IMR-90 (cell line): Measurements from ENCODE around the gene TIA1. TPM values are rescaled to one million over a fixed set of nuclear protein-coding genes. Genes with fewer than 3 reads are reported as not detected.

Experiments
- ATAC-seq: fragments of 200-7000 bp; cut with Tn5 transposase; 2 replicates; pipeline ENCODE4 v1.9.1; 2020; ENCODE audit warnings: low read depth, mild to moderate bottlenecking, moderate library complexity
- BruUV-seq: library from RNA; stranded (reverse); fragments of 400-500 nt; replicated peaks from 2 replicates; lab custom pipeline; 2021; lab: Mats Ljungman, UMichigan
- CTCF ChIA-PET: fragments of 300-600 bp; formaldehyde crosslinking; extraction: SDS; loops from one replicate; lab custom pipeline; 2021; ENCODE audit warnings: antibody characterized with exemption; lab: Yijun Ruan, JAX
- POLR2A ChIA-PET: fragments of 300-600 bp; sonication (Branson Sonifier 250); formaldehyde crosslinking; loops from one replicate; lab custom pipeline; 2022; ENCODE audit warnings: antibody characterized with exemption; ENCODE audit not compliant: unreplicated experiment; lab: Charles Lee
- DNase-seq: peaks from one replicate; pipeline ENCODE4 v3.0.0; 2013
- H2AFZ ChIP-seq: replicated peaks from 2 replicates; pipeline ENCODE3; 2013; ENCODE audit warnings: low read length, mild to moderate bottlenecking; ENCODE audit not compliant: poor library complexity
- H2AK5ac ChIP-seq: 2 replicates; pipeline ENCODE4 v1.6.1; 2013; ENCODE audit warnings: low read depth, low read length, inconsistent platforms
- H2AK9ac ChIP-seq: replicated peaks from 2 replicates; pipeline ENCODE3; 2013; ENCODE audit warnings: mild to moderate bottlenecking, low read depth, low read length, moderate library complexity; ENCODE audit not compliant: poor library complexity
- H2BK120ac ChIP-seq: 2 replicates; pipeline ENCODE4 v1.6.1; 2013; ENCODE audit warnings: low read depth, low read length, inconsistent platforms
- H2BK15ac ChIP-seq: 3 replicates; pipeline ENCODE4 v1.6.1; 2013; ENCODE audit warnings: low read depth, low read length, inconsistent platforms
- H2BK20ac ChIP-seq: 2 replicates; pipeline ENCODE4 v1.6.1; 2013; ENCODE audit warnings: low read depth, mild to moderate bottlenecking, inconsistent platforms, low read length, moderate library complexity
- H2BK5ac ChIP-seq: 2 replicates; pipeline ENCODE4 v1.6.1; 2013; ENCODE audit warnings: mild to moderate bottlenecking, low read depth, low read length, inconsistent platforms; ENCODE audit not compliant: poor library complexity, severe bottlenecking
- H3K14ac ChIP-seq: replicated peaks from 2 replicates; pipeline ENCODE4 v1.6.1; 2013; ENCODE audit warnings: low read depth, low read length, inconsistent platforms
- H3K18ac ChIP-seq: 2 replicates; pipeline ENCODE4 v1.6.1; 2013; ENCODE audit warnings: low read depth, low read length, control low read depth
- H3K23ac ChIP-seq: 2 replicates; pipeline ENCODE4 v1.6.1; 2013; ENCODE audit warnings: low read depth, low read length, inconsistent platforms
- H3K27ac ChIP-seq: 2 replicates; pipeline ENCODE4 v1.5.1; 2013; ENCODE audit warnings: mild to moderate bottlenecking, control low read depth, low read length; ENCODE audit not compliant: insufficient read depth
- H3K27me3 ChIP-seq: 2 replicates; pipeline ENCODE4 v1.6.1; 2013; ENCODE audit warnings: low read length; ENCODE audit not compliant: control insufficient read depth, insufficient read depth
- H3K36me3 ChIP-seq: 2 replicates; pipeline ENCODE4 v1.6.1; 2013; ENCODE audit warnings: low read length, mixed read lengths; ENCODE audit not compliant: control insufficient read depth, insufficient read depth
- H3K4ac ChIP-seq: 2 replicates; pipeline ENCODE4 v1.6.1; 2013; ENCODE audit warnings: low read depth, low read length, inconsistent platforms
- H3K4me1 ChIP-seq: 2 replicates; pipeline ENCODE4 v1.6.1; 2013; ENCODE audit warnings: low read length, mixed read lengths; ENCODE audit not compliant: control insufficient read depth, insufficient read depth
- H3K4me2 ChIP-seq: 2 replicates; pipeline ENCODE4 v1.6.1; 2013; ENCODE audit warnings: low read depth, mild to moderate bottlenecking, control low read depth, low read length, moderate library complexity
- H3K4me3 ChIP-seq: 2 replicates; pipeline ENCODE4 v1.5.1; 2013; ENCODE audit warnings: low read depth, mild to moderate bottlenecking, control low read depth, low read length, moderate library complexity; ENCODE audit not compliant: insufficient read depth
- H3K56ac ChIP-seq: 2 replicates; pipeline ENCODE4 v1.6.1; 2013; ENCODE audit warnings: low read length, inconsistent platforms; ENCODE audit not compliant: insufficient read depth; ENCODE audit errors: extremely low read depth
- H3K79me1 ChIP-seq, 2 experiments: 2 replicates each; pipeline ENCODE4 v1.6.1; 2013; ENCODE audit warnings: low read length in 2 of 2, inconsistent platforms in 1 of 2, low read depth in 1 of 2
- H3K9ac ChIP-seq: 2 replicates; pipeline ENCODE4 v1.6.1; 2013; ENCODE audit warnings: low read depth, low read length, control low read depth
- H3K9me1 ChIP-seq: 2 replicates; pipeline ENCODE4 v1.6.1; 2013; ENCODE audit warnings: low read length, inconsistent platforms; ENCODE audit not compliant: insufficient read depth
- H3K9me3 ChIP-seq: 2 replicates; pipeline ENCODE4 v1.6.1; 2013; ENCODE audit warnings: low read length; ENCODE audit not compliant: control insufficient read depth, insufficient read depth
- H4K20me1 ChIP-seq: 2 replicates; pipeline ENCODE4 v1.6.1; 2013; ENCODE audit warnings: low read length, inconsistent platforms; ENCODE audit not compliant: insufficient read depth
- H4K5ac ChIP-seq: 2 replicates; pipeline ENCODE4 v1.6.1; 2013; ENCODE audit warnings: mild to moderate bottlenecking, low read depth, low read length, control low read depth
- H4K8ac ChIP-seq, 2 experiments: 2 replicates each; pipeline ENCODE4 v1.6.1; 2013; ENCODE audit warnings: low read depth in 2 of 2, low read length in 2 of 2, control low read depth in 1 of 2, inconsistent platforms in 1 of 2
- H4K91ac ChIP-seq: 2 replicates; pipeline ENCODE4 v1.6.1; 2013; ENCODE audit warnings: low read depth, low read length, inconsistent platforms; ENCODE audit not compliant: insufficient read depth
- MAFK ChIP-seq: IDR thresholded peaks from 2 replicates; pipeline ENCODE4 v1.6.1; 2012; ENCODE audit warnings: low read depth, low read length, improper control_type of control experiment
- MXI1 ChIP-seq: IDR thresholded peaks from 2 replicates; pipeline ENCODE4 v1.6.1; 2012; ENCODE audit warnings: low read depth, mild to moderate bottlenecking, low read length, moderate library complexity, borderline replicate concordance
- POLR2A ChIP-seq: IDR thresholded peaks from 2 replicates; pipeline ENCODE4 v1.6.1; 2012; ENCODE audit warnings: mild to moderate bottlenecking, low read depth, low read length
- RAD21 ChIP-seq: IDR thresholded peaks from 2 replicates; pipeline ENCODE4 v1.6.1; 2012; ENCODE audit warnings: low read length, improper control_type of control experiment
- RCOR1 ChIP-seq: IDR thresholded peaks from 2 replicates; pipeline ENCODE4 v1.6.1; 2012; ENCODE audit warnings: mild to moderate bottlenecking, low read length, improper control_type of control experiment; ENCODE audit not compliant: insufficient replicate concordance
- RFX5 ChIP-seq: IDR thresholded peaks from 2 replicates; pipeline ENCODE4 v1.8.0; 2012; ENCODE audit warnings: low read depth, mild to moderate bottlenecking, low read length, moderate library complexity
- WGBS, 2 experiments: methylation state at CpG; one replicate each; pipeline versions ENCODE4 v1.1.5 to v1.1.7; 2013; ENCODE audit warnings: missing lambda C conversion rate in 2 of 2; ENCODE audit not compliant: insufficient read length in 1 of 2; ENCODE audit errors: extremely low coverage in 2 of 2; 5-methylcytosine and 5-hydroxymethylcytosine counted together
- dilution Hi-C: fragments of 300-500 bp; cut with HindIII; formaldehyde crosslinking; loops from one replicate; pipeline ENCODE4 v1.14.3; 2018; ENCODE audit warnings: low sequenced_read_pairs; ENCODE audit not compliant: unreplicated experiment
- in situ Hi-C: fragments of 300-500 bp; cut with MboI; formaldehyde crosslinking; loops from 3 replicates; pipeline ENCODE4 v1.14.3; 2019; ENCODE audit warnings: low sequenced_read_pairs, inconsistent platforms, mixed read lengths
- intact Hi-C: fragments of 100-400 bp; cut with micrococcal nuclease; formaldehyde crosslinking; loops from 2 replicates; pipeline ENCODE4 v1.10.0; 2022
- polyA plus RNA-seq, 3 experiments: library from polyadenylated mRNA; depleted of rRNA; stranded (reverse); fragments of >200 nt; gene quantifications; 2 replicates each; pipeline ENCODE4 v1.2.3, GENCODE V29; 2012; ENCODE audit warnings: low replicate concordance in 1 of 3
- total RNA-seq: library from RNA; depleted of rRNA; stranded (reverse); fragments of >200 nt; gene quantifications from 2 replicates; pipeline ENCODE4 v1.2.3, GENCODE V29; 2012
- TF ChIP-seq, protein P1 (sequence below): fragments of 150-350 bp; IDR thresholded peaks from 2 replicates; pipeline ENCODE4 v1.6.1; 2017; ENCODE audit warnings: mild to moderate bottlenecking, antibody characterized with exemption, low read length, low read depth
- TF ChIP-seq, protein P2 (sequence below): fragments of 150-350 bp; IDR thresholded peaks from 2 replicates; pipeline ENCODE4 v1.6.1; 2016; ENCODE audit warnings: low read depth, mild to moderate bottlenecking, low read length, moderate library complexity, borderline replicate concordance

Gene TIA1
- total and polyA plus RNA-seq, 2 of the 4 experiments (the other 2 are of a cell fraction), result 72.7 to 103 TPM

DNA sequence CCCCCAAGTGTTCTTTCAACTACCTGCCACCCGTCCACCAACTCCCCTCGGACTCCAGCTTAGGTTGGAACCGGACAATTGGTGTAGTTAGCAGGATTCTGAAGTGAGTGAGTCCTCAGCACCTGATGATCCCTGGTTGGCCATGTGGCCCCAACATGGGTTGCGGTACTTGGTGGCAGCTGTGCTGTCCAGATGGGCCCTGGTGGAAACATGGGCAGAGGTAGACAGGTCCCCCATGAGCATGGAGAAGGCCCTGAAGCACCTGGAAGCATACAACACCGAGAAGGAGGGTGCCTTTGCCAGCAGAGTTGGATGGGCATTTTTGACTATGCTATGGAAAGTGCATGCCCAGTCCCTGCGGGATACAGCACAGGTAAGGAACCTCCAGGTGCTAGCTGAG is 46.6 kb downstream of the TIA1 start:
- H3K18ac ChIP-seq, result no peak overlapping the region

More for the DNA sequence above, 46.6 kb downstream of the TIA1 start:
- H3K36me3 ChIP-seq, result no peaks in the 10 kb centered on the region
- H4K20me1 ChIP-seq, result no peaks in the 10 kb centered on the region
- no peak overlapping the region for H3K4me3 ChIP-seq
- H2BK15ac ChIP-seq, result no peak overlapping the region
- no peak overlapping the region for H2BK20ac ChIP-seq
- H3K27me3 ChIP-seq, result no peaks in the 10 kb centered on the region
- H3K27ac ChIP-seq, result no peak overlapping the region
- no peak overlapping the region for H2AFZ ChIP-seq
- no peak overlapping the region for H4K5ac ChIP-seq
- no peak overlapping the region for H3K23ac ChIP-seq
- ATAC-seq (no peak), DNase-seq (no peak)
- H2BK120ac ChIP-seq, result no peak overlapping the region
- no peak overlapping the region for H3K14ac ChIP-seq
- no peak overlapping the region for H4K91ac ChIP-seq
- H3K79me1 ChIP-seq, result no peaks in the 10 kb centered on the region; a peak in 1 of 4 replicates
- H3K9me1 ChIP-seq, result no peaks in the 10 kb centered on the region; the same call in 1 of the 2 replicates
- TF ChIP-seq RFX5, result no peak
- TF ChIP-seq POLR2A, result no peak
- no peak for TF ChIP-seq RCOR1
- no peak for TF ChIP-seq MAFK
- TF ChIP-seq MXI1, result no peak
- TF ChIP-seq, protein P1, sequence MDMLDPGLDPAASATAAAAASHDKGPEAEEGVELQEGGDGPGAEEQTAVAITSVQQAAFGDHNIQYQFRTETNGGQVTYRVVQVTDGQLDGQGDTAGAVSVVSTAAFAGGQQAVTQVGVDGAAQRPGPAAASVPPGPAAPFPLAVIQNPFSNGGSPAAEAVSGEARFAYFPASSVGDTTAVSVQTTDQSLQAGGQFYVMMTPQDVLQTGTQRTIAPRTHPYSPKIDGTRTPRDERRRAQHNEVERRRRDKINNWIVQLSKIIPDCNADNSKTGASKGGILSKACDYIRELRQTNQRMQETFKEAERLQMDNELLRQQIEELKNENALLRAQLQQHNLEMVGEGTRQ, result no peak
- TF ChIP-seq, protein P2, sequence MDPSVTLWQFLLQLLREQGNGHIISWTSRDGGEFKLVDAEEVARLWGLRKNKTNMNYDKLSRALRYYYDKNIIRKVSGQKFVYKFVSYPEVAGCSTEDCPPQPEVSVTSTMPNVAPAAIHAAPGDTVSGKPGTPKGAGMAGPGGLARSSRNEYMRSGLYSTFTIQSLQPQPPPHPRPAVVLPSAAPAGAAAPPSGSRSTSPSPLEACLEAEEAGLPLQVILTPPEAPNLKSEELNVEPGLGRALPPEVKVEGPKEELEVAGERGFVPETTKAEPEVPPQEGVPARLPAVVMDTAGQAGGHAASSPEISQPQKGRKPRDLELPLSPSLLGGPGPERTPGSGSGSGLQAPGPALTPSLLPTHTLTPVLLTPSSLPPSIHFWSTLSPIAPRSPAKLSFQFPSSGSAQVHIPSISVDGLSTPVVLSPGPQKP, result no peak
- no peak for TF ChIP-seq RAD21
- no peak overlapping the region for H2AK9ac ChIP-seq
- H2AK5ac ChIP-seq, result no peak overlapping the region
- H3K4me1 ChIP-seq, result no peaks in the 10 kb centered on the region
- intact Hi-C loops, result no loop called here
- dilution Hi-C loops, result no loop called here
- H3K4ac ChIP-seq, result no peak overlapping the region
- H4K8ac ChIP-seq, result no peak overlapping the region
- CTCF ChIA-PET, result no interaction called here
- H3K4me2 ChIP-seq, result no peak overlapping the region
- H2BK5ac ChIP-seq, result no peak overlapping the region
- no peaks in the 10 kb centered on the region for H3K9me3 ChIP-seq
- POLR2A ChIA-PET, result no interaction called here
- H3K56ac ChIP-seq, result no peak overlapping the region
- BruUV-seq, result no TSS peak
- H3K9ac ChIP-seq, result no peak overlapping the region
- in situ Hi-C loops, result no loop called here
- 100% methylated on average over 2 of the region's 6 CpGs; no CpG with 5 or more reads in 1 of the 2 experiments for WGBS, 2 experiments
